K562 (cell line): ENCODE data around the gene PITHD1. TPM values are rescaled to one million over a fixed set of nuclear protein-coding genes. Genes with fewer than 3 reads are reported as not detected.
A peak's percentile ranks its signal among the peaks of the same experiment; 100 is the strongest.

Experiments used
- ATAC-seq: fragments of 200-7000 bp; cut with Tn5 transposase; 3 replicates; pipeline ENCODE4 v1.9.1; 2020; ENCODE audit warnings: moderate library complexity
- BruUV-seq: library from RNA; stranded (reverse); fragments of 400-500 nt; replicated peaks from 2 replicates; lab custom pipeline; 2021; lab: Mats Ljungman, UMichigan
- CTCF ChIA-PET: fragments of 300-600 bp; formaldehyde crosslinking; extraction: SDS; loops from one replicate; lab custom pipeline; 2021; ENCODE audit warnings: low intra/inter-chr PET ratio; lab: Yijun Ruan, JAX
- POLR2A ChIA-PET: fragments of 300-600, 350-650 bp; sonication (Branson Sonifier 250); formaldehyde crosslinking; extraction: SDS; loops from one replicate; lab custom pipeline; 2021; ENCODE audit warnings: antibody characterized with exemption, inconsistent platforms; lab: Yijun Ruan, JAX
- DNase-seq, 4 experiments: peaks; one replicate each; pipeline versions ENCODE4 v3.0.0 to v3.0.0-alpha.2; 2011 to 2018; ENCODE audit warnings: low spot score in 3 of 4, mixed read lengths in 3 of 4; ENCODE audit errors: extremely low read depth in 1 of 4
- FAIRE-seq: peaks from 2 replicates; lab custom pipeline; 2011; peaks lifted over from hg19 to GRCh38; lab: Jason Lieb, UNC
- H2AFZ ChIP-seq: 2 replicates; pipeline ENCODE4 v1.6.0; 2011; ENCODE audit warnings: low read depth, low read length, control low read depth, inconsistent platforms
- H3K27ac ChIP-seq: fragments of 200-600 bp; 3 replicates; pipeline ENCODE4 v1.8.0; 2011; ENCODE audit warnings: low read depth, mild to moderate bottlenecking, control low read depth, inconsistent platforms, low read length, moderate library complexity, mixed read lengths; ENCODE audit errors: extremely low read depth
- H3K27me3 ChIP-seq, 2 experiments: fragments of 300-600 bp in 1 of 2; 2 replicates in 1 of 2; 3 replicates in 1 of 2; pipeline versions ENCODE4 v1.6.0 to v1.8.0; 2011; ENCODE audit warnings: inconsistent platforms in 2 of 2, low read length in 2 of 2, mild to moderate bottlenecking in 1 of 2, mixed read lengths in 1 of 2, moderate library complexity in 1 of 2; ENCODE audit not compliant: control insufficient read depth in 2 of 2, insufficient read depth in 2 of 2
- H3K36me3 ChIP-seq: fragments of 300-600 bp; 3 replicates; pipeline ENCODE4 v1.8.0; 2011; ENCODE audit warnings: mild to moderate bottlenecking, low read length, inconsistent platforms; ENCODE audit not compliant: control insufficient read depth, insufficient read depth
- H3K4me1 ChIP-seq, 2 experiments: fragments of 200-600 bp in 1 of 2; replicated peaks in 1 of 2; 2 replicates in 1 of 2; 3 replicates in 1 of 2; pipeline versions ENCODE4 v1.5.1 to v1.8.0; 2011; ENCODE audit warnings: inconsistent platforms in 2 of 2, low read length in 2 of 2, mild to moderate bottlenecking in 1 of 2, mixed read lengths in 1 of 2, moderate library complexity in 1 of 2; ENCODE audit not compliant: control insufficient read depth in 2 of 2, insufficient read depth in 2 of 2
- H3K4me2 ChIP-seq: 2 replicates; pipeline ENCODE4 v1.6.1; 2011; ENCODE audit warnings: low read length, control low read depth, inconsistent platforms, mixed read lengths; ENCODE audit not compliant: insufficient read depth
- H3K4me3 ChIP-seq: fragments of 200-600 bp; sonication (generic), shearing (Covaris generic); 2 replicates; pipeline ENCODE4 v1.5.1; 2016; ENCODE audit warnings: control low read depth, inconsistent platforms
- H3K79me2 ChIP-seq: fragments of 200-600 bp; 3 replicates; pipeline ENCODE4 v1.8.0; 2011; ENCODE audit warnings: low read length, inconsistent platforms; ENCODE audit not compliant: control insufficient read depth, insufficient read depth
- H3K9ac ChIP-seq, 2 experiments: 2 replicates each; pipeline versions ENCODE4 v1.6.0 to v1.6.1; 2011; ENCODE audit warnings: low read depth in 2 of 2, low read length in 2 of 2, control low read depth in 1 of 2, inconsistent platforms in 1 of 2, mild to moderate bottlenecking in 1 of 2, mixed read lengths in 1 of 2; ENCODE audit not compliant: insufficient read depth in 1 of 2
- H3K9me1 ChIP-seq: one replicate; pipeline ENCODE4 v1.6.0; 2011; ENCODE audit warnings: inconsistent platforms, mild to moderate bottlenecking, low read length, moderate library complexity; ENCODE audit not compliant: control insufficient read depth, insufficient read depth
- H3K9me3 ChIP-seq: replicated peaks from 2 replicates; pipeline ENCODE4 v1.5.1; 2011; ENCODE audit warnings: low read depth, low read length, inconsistent platforms; ENCODE audit not compliant: control insufficient read depth, insufficient read depth
- H4K20me1 ChIP-seq: replicated peaks from 2 replicates; pipeline ENCODE4 v1.6.1; 2011; ENCODE audit warnings: low read length, inconsistent platforms, mixed read lengths; ENCODE audit not compliant: control insufficient read depth, insufficient read depth
- CBFA2T2 ChIP-seq: fragments of 450-650 bp; conservative IDR thresholded peaks from 2 replicates; pipeline ENCODE4 v1.6.1; 2017; ENCODE audit warnings: mild to moderate bottlenecking
- CREBBP ChIP-seq: IDR thresholded peaks from one replicate; pipeline ENCODE4 v1.6.1; 2012; ENCODE audit warnings: low read depth, mild to moderate bottlenecking, control low read depth, inconsistent platforms, low read length
- FOXA3 ChIP-seq, 2 experiments: fragments of 450-650 bp in 1 of 2; sonication (generic) in 1 of 2; formaldehyde crosslinking; IDR thresholded peaks in 1 of 2; conservative IDR thresholded peaks in 1 of 2; 2 replicates each; pipeline versions ENCODE4 v1.4.0 to v1.8.0; 2020 to 2022; ENCODE audit warnings: mild to moderate bottlenecking in 2 of 2, missing genetic modification reagents in 1 of 2
- KLF13 ChIP-seq: fragments of 450-650 bp; IDR thresholded peaks from 2 replicates; pipeline ENCODE4 v1.6.1; 2016; ENCODE audit warnings: missing genetic modification characterization, low read depth, mild to moderate bottlenecking, missing compliant biosample characterization, moderate library complexity, borderline replicate concordance
- NEUROD1 ChIP-seq: fragments of 150-350 bp; IDR thresholded peaks from 2 replicates; pipeline ENCODE4 v1.6.1; 2014; ENCODE audit warnings: borderline replicate concordance, low read length, low read depth; ENCODE audit not compliant: partially characterized antibody
- POLR2G ChIP-seq: fragments of 200-400 bp; formaldehyde crosslinking; IDR thresholded peaks from 2 replicates; pipeline ENCODE4 v1.6.1; 2017; ENCODE audit warnings: low read depth, mild to moderate bottlenecking, antibody characterized with exemption, low read length, moderate library complexity
- RBFOX2 ChIP-seq: fragments of 200-400 bp; formaldehyde crosslinking; IDR thresholded peaks from 2 replicates; pipeline ENCODE4 v1.6.1; 2017; ENCODE audit warnings: low read depth, mild to moderate bottlenecking, low read length, moderate library complexity
- RBM22 ChIP-seq: fragments of 200-400 bp; formaldehyde crosslinking; IDR thresholded peaks from 2 replicates; pipeline ENCODE4 v1.6.1; 2018; ENCODE audit warnings: low read length, low read depth; ENCODE audit not compliant: poor library complexity, severe bottlenecking
- SP1 ChIP-seq: sonication (generic); formaldehyde crosslinking; IDR thresholded peaks from 2 replicates; pipeline ENCODE4 v1.8.1; 2022; ENCODE audit warnings: mild to moderate bottlenecking, missing genetic modification reagents
- ZNF3 ChIP-seq: fragments of 250-450 bp; sonication (Bioruptor Pico); IDR thresholded peaks from 2 replicates; pipeline ENCODE4 v1.5.0; 2021; ENCODE audit warnings: mild to moderate bottlenecking, moderate library complexity
- ZNF57 ChIP-seq: fragments of 450-650 bp; formaldehyde crosslinking; IDR thresholded peaks from 2 replicates; pipeline ENCODE4 v1.4.0; 2020; ENCODE audit warnings: mild to moderate bottlenecking, moderate library complexity
- ZZZ3 ChIP-seq: fragments of 450-650 bp; IDR thresholded peaks from 2 replicates; pipeline ENCODE4 v1.6.1; 2016; ENCODE audit warnings: antibody characterized with exemption, mild to moderate bottlenecking, moderate library complexity
- WGBS: fragments of 100-300 bp; shearing (Covaris generic); methylation state at CpG from one replicate; pipeline ENCODE4 v1.1.6; 2016; ENCODE audit warnings: low coverage, mixed read lengths; ENCODE audit not compliant: insufficient coverage; ENCODE audit errors: missing lambda C conversion rate; 5-methylcytosine and 5-hydroxymethylcytosine counted together
- in situ Hi-C: fragments of 300-500 bp; cut with MboI; formaldehyde crosslinking; loops from 4 replicates; pipeline ENCODE4 v1.15.0; 2018; ENCODE audit warnings: inconsistent platforms, mixed read lengths
- intact Hi-C: fragments of 100-400 bp; cut with micrococcal nuclease; formaldehyde crosslinking; loops from 2 replicates; pipeline ENCODE4 v1.14.2; 2022
- polyA plus RNA-seq, 8 experiments: library from polyadenylated mRNA; depleted of rRNA in 4 of 8; stranded (reverse) in 5 of 8; unstranded in 3 of 8; fragments of >200 nt; fragmentation: Nextera tagmentation in 2 of 8; fragmentation: Illumina TruSeq in 1 of 8; extraction: Ambion mirVana in 2 of 8; extraction: Trizol in 1 of 8; gene quantifications; 2 replicates each; pipeline versions ENCODE4 v1.2.1 to v1.2.3, GENCODE V29; 2011 to 2014; ENCODE audit warnings: inconsistent platforms in 1 of 8, missing spikeins in 1 of 8
- total RNA-seq, 7 experiments: library from RNA; depleted of rRNA in 6 of 7; stranded (reverse); fragments of >200 nt in 6 of 7; fragmentation: Illumina TruSeq in 2 of 7; extraction: Trizol in 2 of 7; gene quantifications; 2 replicates each; pipeline versions ENCODE4 v1.2.1 to v1.2.3, GENCODE V29; 2011 to 2021; ENCODE audit warnings: low replicate concordance in 1 of 7
- TF ChIP-seq, protein P1 (sequence below): conservative IDR thresholded peaks from 2 replicates; pipeline ENCODE4 v1.6.1; 2011; ENCODE audit warnings: low read depth, mild to moderate bottlenecking, low read length; ENCODE audit not compliant: control insufficient read depth

Gene PITHD1
- total and polyA plus RNA-seq, 9 of the 15 experiments (the other 6 are each of a cell fraction or from before 2014, with no cell fraction given): 46.5 to 175 (median 149) TPM

DNA sequence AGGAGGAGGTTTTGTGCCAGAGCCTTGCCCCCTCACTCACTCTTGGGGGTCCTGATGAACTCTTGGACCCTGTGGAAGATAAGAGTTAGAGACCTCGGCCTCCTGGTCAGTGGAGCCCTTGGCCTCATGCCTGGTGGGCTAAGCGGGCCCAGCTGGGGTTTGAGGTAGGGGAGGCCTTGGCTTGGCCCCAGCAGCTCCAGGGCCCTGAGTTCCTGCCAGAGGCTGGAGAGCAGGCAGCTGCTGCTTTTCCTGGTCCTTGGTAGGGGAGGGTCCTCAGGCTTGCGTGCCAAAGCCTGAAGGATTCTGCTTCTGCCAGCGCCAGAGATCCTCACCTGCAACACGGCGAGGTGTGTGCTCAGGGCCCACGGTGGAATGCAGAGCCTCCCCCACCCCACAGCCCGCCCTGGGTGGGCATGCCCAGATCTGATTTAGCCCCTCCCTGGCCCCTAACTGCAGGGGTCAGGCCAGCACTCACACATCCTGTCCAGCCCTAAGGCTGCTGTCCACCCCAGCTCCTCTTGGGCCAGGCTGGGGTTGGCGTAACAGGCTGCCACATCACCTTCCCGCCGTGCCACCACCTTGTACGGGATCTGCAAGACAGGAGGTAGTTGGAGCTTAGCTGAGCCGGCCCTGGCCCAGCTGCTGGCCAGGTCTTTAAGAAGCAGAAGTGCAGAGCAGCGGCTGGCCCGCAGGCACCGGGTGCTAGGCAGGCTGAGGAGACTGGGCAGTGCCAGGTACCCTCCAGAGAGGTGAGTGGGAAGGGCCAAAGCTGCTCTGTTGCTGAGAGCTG, 17.7 kb downstream of the PITHD1 start:
- Histone ChIP-seq H3K9me3 (no peaks in the 10 kb centered on the region), H3K4me1 (peaks cover 27 to 68% of the 10 kb centered on the region in 2 experiments), H4K20me1 (peaks cover 3% of the 10 kb centered on the region; the same call in 1 of the 2 replicates), H3K36me3 (peaks cover 62% of the 10 kb centered on the region; the same call in 2 of the 3 replicates), H3K9me1 (peaks cover 5% of the 10 kb centered on the region), H3K9ac (peak overlapping the region in 1 of 2 experiments; percentile 33; a peak in 1 of 4 replicates), H3K4me2 (no peak overlapping the region), H3K27ac (no peak overlapping the region), H2AFZ (no peak overlapping the region), H3K4me3 (no peak overlapping the region), H3K27me3 (no peaks in the 10 kb centered on the region), H3K79me2 (peaks cover 46% of the 10 kb centered on the region)
- intact Hi-C loops: no loop called here
- ATAC-seq (no peak), FAIRE-seq (no peak), DNase-seq (no peak)
- TF ChIP-seq ZZZ3 (no peak), KLF13 (tag) (no peak), POLR2G (peak; percentile 75), RBM22 (peak; percentile 51), SP1 (CRISPR knock-in tag) (no peak), RBFOX2 (peak; percentile 59), ZNF57 (CRISPR knock-in tag) (no peak), FOXA3 (CRISPR knock-in tag; conservative IDR thresholded peaks at IDR 0.05 in 1 of 2, IDR thresholded peaks at IDR 0.05 in 1 of 2) (no peak), ZNF3 (CRISPR knock-in tag) (no peak), CREBBP (no peak), CBFA2T2 (no peak), NEUROD1 (no peak)
- TF ChIP-seq, protein P1, sequence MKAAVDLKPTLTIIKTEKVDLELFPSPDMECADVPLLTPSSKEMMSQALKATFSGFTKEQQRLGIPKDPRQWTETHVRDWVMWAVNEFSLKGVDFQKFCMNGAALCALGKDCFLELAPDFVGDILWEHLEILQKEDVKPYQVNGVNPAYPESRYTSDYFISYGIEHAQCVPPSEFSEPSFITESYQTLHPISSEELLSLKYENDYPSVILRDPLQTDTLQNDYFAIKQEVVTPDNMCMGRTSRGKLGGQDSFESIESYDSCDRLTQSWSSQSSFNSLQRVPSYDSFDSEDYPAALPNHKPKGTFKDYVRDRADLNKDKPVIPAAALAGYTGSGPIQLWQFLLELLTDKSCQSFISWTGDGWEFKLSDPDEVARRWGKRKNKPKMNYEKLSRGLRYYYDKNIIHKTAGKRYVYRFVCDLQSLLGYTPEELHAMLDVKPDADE: no peak
- no TSS peak for BruUV-seq
- in situ Hi-C loops: no loop called here
- 89% methylated on average over 14 of the region's 16 CpGs for WGBS
- CTCF ChIA-PET: no interaction called here
- POLR2A ChIA-PET: interaction anchor here (0.6 to 10.2 kb wide), 3 partner anchors 11 to 348 kb away, joined by 3 to 197 read pairs (median 3); partner anchors contain the start of gene PITHD1
